Lung (tissue), 12 donors: ENCODE measurements around the gene ASTN2. TPM values are rescaled to one million over a fixed set of nuclear protein-coding genes. Genes with fewer than 3 reads are reported as not detected.

ENCODE experiments used
- ATAC-seq: fragments of 200-7000 bp; cut with Tn5 transposase; one replicate; pipeline ENCODE4 v1.9.1; 2020; ENCODE audit warnings: moderate number of reproducible peaks; ENCODE audit not compliant: insufficient read depth, low FRiP score
- DNase-seq, 3 donors: peaks; one replicate each; pipeline ENCODE4 v3.0.0-alpha.2; 2013 to 2017
- H3K27ac ChIP-seq, 2 donors: one replicate each; pipeline ENCODE4 v1.5.1; 2013; ENCODE audit warnings: mild to moderate bottlenecking in 2 of 2, moderate library complexity in 2 of 2, control low read depth in 1 of 2, inconsistent platforms in 1 of 2, low read depth in 1 of 2, low read length in 1 of 2
- H3K27me3 ChIP-seq, 3 donors: one replicate each; pipeline ENCODE4 v1.5.1; 2013; ENCODE audit warnings: low read length in 2 of 3; ENCODE audit not compliant: control insufficient read depth in 3 of 3, insufficient read depth in 3 of 3
- H3K36me3 ChIP-seq, 4 donors: one replicate each; pipeline ENCODE4 v1.5.1; 2013; ENCODE audit warnings: low read length in 4 of 4, mild to moderate bottlenecking in 1 of 4, moderate library complexity in 1 of 4; ENCODE audit not compliant: control insufficient read depth in 4 of 4, insufficient read depth in 4 of 4
- H3K4me1 ChIP-seq, 5 donors: one replicate each; pipeline ENCODE4 v1.5.1; 2013; ENCODE audit warnings: low read length in 5 of 5, mild to moderate bottlenecking in 2 of 5, moderate library complexity in 1 of 5; ENCODE audit not compliant: control insufficient read depth in 5 of 5, insufficient read depth in 5 of 5
- H3K4me3 ChIP-seq: one replicate; pipeline ENCODE4 v1.5.1; 2013; ENCODE audit warnings: mild to moderate bottlenecking, control low read depth, moderate library complexity
- H3K9ac ChIP-seq, 2 donors: one replicate each; pipeline ENCODE4 v1.5.1; 2013; ENCODE audit warnings: low read length in 2 of 2, control low read depth in 1 of 2; ENCODE audit not compliant: insufficient read depth in 1 of 2
- H3K9me3 ChIP-seq, 4 donors: one replicate each; pipeline ENCODE4 v1.5.1; 2013; ENCODE audit warnings: low read length in 3 of 4, mild to moderate bottlenecking in 1 of 4, moderate library complexity in 1 of 4; ENCODE audit not compliant: control insufficient read depth in 4 of 4, insufficient read depth in 3 of 4
- WGBS, 2 donors: extraction: QIAGEN DNeasy Blood & Tissue Kit; methylation state at CpG; one replicate each; pipeline ENCODE4 v1.1.7; 2013; 5-methylcytosine and 5-hydroxymethylcytosine counted together
- polyA plus RNA-seq, 2 donors: library from polyadenylated mRNA; stranded (reverse); fragments of 200-250 nt; gene quantifications; one replicate each; pipeline ENCODE4 v1.2.1, GENCODE V29; 2013
- total RNA-seq, 2 donors: library from RNA; depleted of rRNA in 1 of 2; stranded (reverse); fragments of >200 nt in 1 of 2; gene quantifications; one replicate each; pipeline ENCODE4 v1.2.1, GENCODE V29; 2014 to 2021
- TF ChIP-seq, protein P1 (sequence below): IDR thresholded peaks from 2 replicates; pipeline ENCODE4 v1.5.1; 2012; ENCODE audit warnings: mild to moderate bottlenecking; ENCODE audit errors: control extremely low read depth, extremely low read depth
- donor health status: control.
- donor health status: control.
- donor health status: Bipolar disorder and iron deficiency.
- donor health status: healthy.
- donor health status: DM: yes; HTN: yes; CAD: no.

Gene ASTN2
- total and polyA plus RNA-seq, 4 donors = 1.4 to 7.0 (median 3.3) TPM

DNA sequence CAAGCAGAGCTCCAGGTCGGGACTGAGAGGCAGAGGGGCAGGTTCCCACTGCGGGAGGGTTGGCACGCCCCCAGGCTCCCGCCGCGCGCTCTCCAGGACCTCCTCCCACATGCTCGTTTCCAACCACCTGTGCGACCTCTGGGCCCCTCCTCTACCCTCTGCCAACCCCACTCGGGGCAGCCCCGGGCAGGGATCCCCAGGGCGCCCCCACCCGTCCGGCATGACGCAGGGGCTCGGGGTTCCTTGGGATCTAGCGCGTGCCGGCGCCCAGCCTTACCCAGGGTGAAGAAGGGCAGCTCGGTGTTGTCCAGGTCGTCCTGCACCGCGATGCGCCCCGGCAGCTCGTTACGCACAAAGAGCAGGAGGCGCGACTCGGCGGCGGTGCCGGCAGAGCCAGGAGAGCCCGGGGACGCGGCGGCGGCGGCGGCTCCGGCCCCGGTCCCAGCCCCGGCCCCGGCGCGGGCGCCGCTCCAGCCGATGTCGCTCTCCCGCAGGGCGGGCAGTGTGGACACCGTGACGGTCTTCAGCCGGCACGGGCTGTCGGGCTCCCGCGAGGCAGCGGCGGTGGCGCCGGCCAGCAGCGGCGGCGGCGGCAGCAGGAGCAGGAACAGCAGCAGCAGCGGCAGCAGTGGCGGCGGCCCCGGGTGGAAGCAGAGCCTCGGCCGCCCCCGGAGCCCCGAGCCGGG is 494 bp downstream of the ASTN2 start:
- ATAC-seq = no peak
- 1% methylated on average over 64 to 77 of the region's 77 CpGs for WGBS, 2 donors
- TF ChIP-seq, protein P1, sequence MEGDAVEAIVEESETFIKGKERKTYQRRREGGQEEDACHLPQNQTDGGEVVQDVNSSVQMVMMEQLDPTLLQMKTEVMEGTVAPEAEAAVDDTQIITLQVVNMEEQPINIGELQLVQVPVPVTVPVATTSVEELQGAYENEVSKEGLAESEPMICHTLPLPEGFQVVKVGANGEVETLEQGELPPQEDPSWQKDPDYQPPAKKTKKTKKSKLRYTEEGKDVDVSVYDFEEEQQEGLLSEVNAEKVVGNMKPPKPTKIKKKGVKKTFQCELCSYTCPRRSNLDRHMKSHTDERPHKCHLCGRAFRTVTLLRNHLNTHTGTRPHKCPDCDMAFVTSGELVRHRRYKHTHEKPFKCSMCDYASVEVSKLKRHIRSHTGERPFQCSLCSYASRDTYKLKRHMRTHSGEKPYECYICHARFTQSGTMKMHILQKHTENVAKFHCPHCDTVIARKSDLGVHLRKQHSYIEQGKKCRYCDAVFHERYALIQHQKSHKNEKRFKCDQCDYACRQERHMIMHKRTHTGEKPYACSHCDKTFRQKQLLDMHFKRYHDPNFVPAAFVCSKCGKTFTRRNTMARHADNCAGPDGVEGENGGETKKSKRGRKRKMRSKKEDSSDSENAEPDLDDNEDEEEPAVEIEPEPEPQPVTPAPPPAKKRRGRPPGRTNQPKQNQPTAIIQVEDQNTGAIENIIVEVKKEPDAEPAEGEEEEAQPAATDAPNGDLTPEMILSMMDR = no peak
- Histone ChIP-seq H3K4me3 (peak overlapping the region; percentile 26), H3K27ac (no peak overlapping the region), H3K9me3 (peaks cover 0 to 5% (median 0%) of the 10 kb centered on the region in 4 donors), H3K36me3 (no peaks in the 10 kb centered on the region), H3K4me1 (peaks cover 0 to 17% (median 7%) of the 10 kb centered on the region in 5 donors), H3K27me3 (peaks cover 22 to 73% (median 69%) of the 10 kb centered on the region in 3 donors), H3K9ac (no peak overlapping the region)
- DNase-seq = peak; percentile 22 to 46 (median 37)

DNA sequence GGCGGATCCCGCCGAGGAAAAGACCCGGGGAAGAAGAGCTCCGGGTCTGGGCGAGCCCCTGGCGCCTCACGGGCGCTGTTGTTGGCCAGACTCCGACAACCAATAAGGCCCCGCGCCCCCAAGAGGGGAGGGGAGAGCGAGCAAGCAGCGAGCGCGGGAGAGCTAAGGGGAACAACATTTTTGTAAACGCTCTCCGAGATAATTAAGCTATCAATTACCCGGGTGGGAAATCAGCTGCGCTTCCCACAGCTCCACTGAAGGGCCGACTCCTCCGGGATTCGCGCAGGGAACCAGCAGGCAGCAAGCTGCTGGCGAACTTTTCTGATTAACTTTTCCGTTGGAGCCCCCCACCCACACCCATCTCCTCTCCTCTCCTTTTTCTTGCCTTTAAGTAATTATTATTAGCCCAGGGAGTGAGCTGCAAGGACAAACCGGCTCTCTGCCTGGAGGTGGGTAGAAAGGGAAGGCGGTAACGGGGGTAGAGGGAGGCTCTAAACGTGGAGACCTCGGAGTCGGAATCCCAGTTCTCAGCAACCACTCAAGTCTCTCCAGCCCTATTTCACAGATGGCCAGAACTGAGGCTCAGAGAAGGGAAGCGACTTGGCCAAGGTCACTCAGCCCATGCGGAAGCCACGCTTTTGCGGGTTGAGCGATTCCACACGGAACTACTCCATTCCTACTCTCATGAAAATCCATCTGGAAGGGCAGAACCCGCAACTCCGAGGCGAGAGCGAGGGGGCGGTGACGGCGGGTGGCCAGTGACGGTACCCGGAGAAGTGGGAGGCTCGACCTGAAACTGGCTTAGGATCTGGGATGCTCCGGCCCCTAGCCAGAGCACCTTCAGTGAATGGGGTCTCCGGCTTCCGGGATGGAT is 1.3 kb downstream of the ASTN2 start:
- Histone ChIP-seq H3K4me1 (peaks cover 0 to 17% (median 7%) of the 10 kb centered on the region in 5 donors), H3K9me3 (peaks cover 0 to 6% (median 0%) of the 10 kb centered on the region in 4 donors), H3K36me3 (no peaks in the 10 kb centered on the region), H3K27me3 (peaks cover 22 to 66% (median 65%) of the 10 kb centered on the region in 3 donors), H3K4me3 (no peak overlapping the region), H3K9ac (no peak overlapping the region), H3K27ac (no peak overlapping the region)
- ATAC-seq (no peak), DNase-seq (peak; percentile 37 to 46 (median 43))
- TF ChIP-seq, protein P1 = no peak
- WGBS, 2 donors = 2 to 3% methylated on average over 51 of the region's 51 CpGs

DNA sequence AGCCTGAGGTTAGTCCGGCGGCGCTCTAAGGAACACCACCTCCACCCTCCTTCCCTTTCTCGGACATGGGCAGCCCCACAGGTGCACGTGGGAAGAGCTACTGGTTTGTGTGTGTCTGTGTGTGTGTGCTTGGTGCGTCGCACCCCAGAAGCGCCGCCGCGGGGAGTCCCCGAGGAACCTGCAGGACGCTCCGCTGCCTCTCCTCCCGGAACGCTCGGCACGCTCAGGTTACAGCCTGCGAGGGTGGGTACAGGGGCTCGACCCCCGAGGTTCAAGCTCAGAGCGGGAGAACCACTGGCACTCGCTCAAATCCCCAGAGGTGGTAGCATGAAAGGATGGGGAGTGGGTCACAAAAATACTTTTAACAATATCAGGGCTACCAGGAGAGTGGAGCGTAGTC is 2.0 kb downstream of the ASTN2 start:
- no peak overlapping the region for H3K27ac ChIP-seq
- 7% methylated on average over 23 to 24 of the region's 24 CpGs for WGBS, 2 donors
- ATAC-seq = no peak
- TF ChIP-seq, protein P1 = no peak
- peaks cover 0 to 17% (median 7%) of the 10 kb centered on the region in 5 donors for H3K4me1 ChIP-seq
- DNase-seq = no peak
- no peak overlapping the region for H3K9ac ChIP-seq
- H3K4me3 ChIP-seq = no peak overlapping the region
- peaks cover 0 to 11% (median 0%) of the 10 kb centered on the region in 4 donors for H3K9me3 ChIP-seq
- no peaks in the 10 kb centered on the region for H3K36me3 ChIP-seq
- peaks cover 22 to 64% (median 58%) of the 10 kb centered on the region in 3 donors for H3K27me3 ChIP-seq
